Renal pelvis (tissue), 3 donors: ENCODE measurements around the gene RAC3. TPM values are rescaled to one million over a fixed set of nuclear protein-coding genes. Genes with fewer than 3 reads are reported as not detected.

Experiments used
- polyA plus RNA-seq, 3 donors: library from polyadenylated mRNA; unstranded; fragments of 120-200 nt; gene quantifications; one replicate each; pipeline ENCODE4 v1.2.1, GENCODE V29; 2013; ENCODE audit not compliant: insufficient read length in 3 of 3

RAC3 gene
- polyA plus RNA-seq, 3 donors: 13.4 to 17.1 (median 14.6) TPM

Other genes with a start within 250 kb of the RAC3 start
- gene GCGR, start 227.5 kb upstream of the RAC3 start, polyA plus RNA-seq: 10 to 100 TPM; 11.1 to 14.0 (median 12.1) TPM
- gene MCRIP1, start 198.4 kb upstream of the RAC3 start, polyA plus RNA-seq: 100 to 1,000 TPM; 102 to 124 (median 122) TPM
- under 1 TPM in 2 of 3 donors, not detected in 1; 0.14 to 0.44 TPM for gene PPP1R27, start 196.6 kb upstream of the RAC3 start, polyA plus RNA-seq
- 100 to 1,000 TPM; 415 to 451 (median 445) TPM for gene P4HB, start 171.1 kb upstream of the RAC3 start, polyA plus RNA-seq
- 100 to 1,000 TPM; 171 to 228 (median 216) TPM for gene ARHGDIA, start 160.3 kb upstream of the RAC3 start, polyA plus RNA-seq
- 10 to 100 TPM; 63.3 to 93.8 (median 83.9) TPM for gene ALYREF, start 140.1 kb upstream of the RAC3 start, polyA plus RNA-seq
- 100 to 1,000 TPM in 2 of 3 donors, 10 to 100 TPM in 1; 87.9 to 118 (median 117) TPM for gene ANAPC11, start 140.0 kb upstream of the RAC3 start, polyA plus RNA-seq
- 1 to 10 TPM in 1 of 3 donors, under 1 TPM in 2; 0.71 to 1.2 (median 0.76) TPM for gene NPB, start 129.4 kb upstream of the RAC3 start, polyA plus RNA-seq
- gene PCYT2, start 120.3 kb upstream of the RAC3 start, polyA plus RNA-seq: 10 to 100 TPM; 49.6 to 55.1 (median 52.9) TPM
- 10 to 100 TPM; 14.0 to 21.3 (median 20.6) TPM for gene SIRT7, start 113.5 kb upstream of the RAC3 start, polyA plus RNA-seq
- 10 to 100 TPM; 12.9 to 14.9 (median 13.1) TPM for gene MAFG, start 103.9 kb upstream of the RAC3 start, polyA plus RNA-seq
- 10 to 100 TPM; 26.8 to 38.2 (median 31.9) TPM for gene PYCR1, start 94.4 kb upstream of the RAC3 start, polyA plus RNA-seq
- gene MYADML2, start 84.4 kb upstream of the RAC3 start, polyA plus RNA-seq: under 1 TPM; 0.17 to 0.36 (median 0.24) TPM
- gene NOTUM, start 70.5 kb upstream of the RAC3 start, polyA plus RNA-seq: 1 to 10 TPM; 2.1 to 4.3 (median 2.4) TPM
- 10 to 100 TPM; 37.2 to 40.1 (median 37.4) TPM for gene ASPSCR1, start 54.0 kb upstream of the RAC3 start, polyA plus RNA-seq
- gene CENPX, start 8.8 kb upstream of the RAC3 start, polyA plus RNA-seq: 10 to 100 TPM; 38.7 to 51.4 (median 48.5) TPM
- 10 to 100 TPM; 15.8 to 18.1 (median 16.6) TPM for gene LRRC45, start 8.4 kb upstream of the RAC3 start, polyA plus RNA-seq
- gene DCXR, start 6.0 kb downstream of the RAC3 start, polyA plus RNA-seq: 100 to 1,000 TPM in 2 of 3 donors, 10 to 100 TPM in 1; 98.3 to 138 (median 102) TPM
- gene RFNG, start 20.1 kb downstream of the RAC3 start, polyA plus RNA-seq: 10 to 100 TPM; 49.4 to 56.6 (median 54.8) TPM
- gene GPS1, start 20.2 kb downstream of the RAC3 start, polyA plus RNA-seq: 100 to 1,000 TPM; 127 to 149 (median 140) TPM
- gene DUS1L, start 34.1 kb downstream of the RAC3 start, polyA plus RNA-seq: 10 to 100 TPM; 76.8 to 96.3 (median 90.9) TPM
- gene FASN, start 66.6 kb downstream of the RAC3 start, polyA plus RNA-seq: 10 to 100 TPM; 41.4 to 56.7 (median 50.1) TPM
- 10 to 100 TPM; 50.9 to 98.3 (median 89.0) TPM for gene CCDC57, start 181.2 kb downstream of the RAC3 start, polyA plus RNA-seq
- 10 to 100 TPM; 13.6 to 15.2 (median 13.9) TPM for gene SLC16A3, start 197.4 kb downstream of the RAC3 start, polyA plus RNA-seq
- 100 to 1,000 TPM; 125 to 139 (median 134) TPM for gene CSNK1D, start 242.0 kb downstream of the RAC3 start, polyA plus RNA-seq